Measurements from ENCODE around the gene USP24.
"Not testable (repeated sequence)": the region's sequence is repeated elsewhere in the genome, so short reads cannot be mapped to it uniquely, and the experiment has no call there.

USP24 gene

GRCh38 chr1:55209247-55209646, 5.9 kb downstream of the USP24 start:
- no peak for DNase-seq
- in situ Hi-C loops (cut with HindIII; ENCODE audit: low pct_ligation_motif_present, low pct_unique_long_range_greater_than_20kb, low sequenced_read_pairs) = no loop called here

- in situ Hi-C loops (cut with HindIII; ENCODE audit: low pct_ligation_motif_present, low pct_unique_long_range_greater_than_20kb, low sequenced_read_pairs) = no loop called here
- no peak for DNase-seq
Measured at GRCh38 chr1:55206210-55206609, 9.0 kb downstream of the USP24 start.

GRCh38 chr1:55204997-55205396, 10.2 kb downstream of the USP24 start:
- DNase-seq = no peak
- in situ Hi-C loops (cut with HindIII; ENCODE audit: low pct_ligation_motif_present, low pct_unique_long_range_greater_than_20kb, low sequenced_read_pairs) = no loop called here

GRCh38 chr1:55203064-55203463, 12.1 kb downstream of the USP24 start:
- in situ Hi-C loops (cut with HindIII; ENCODE audit: low pct_ligation_motif_present, low pct_unique_long_range_greater_than_20kb, low sequenced_read_pairs) = no loop called here
- no peak for DNase-seq

- in situ Hi-C loops (cut with HindIII; ENCODE audit: low pct_ligation_motif_present, low pct_unique_long_range_greater_than_20kb, low sequenced_read_pairs) = no loop called here
- DNase-seq = no peak
Measured at GRCh38 chr1:55200667-55201066, 14.5 kb downstream of the USP24 start.

GRCh38 chr1:55199735-55200134, 15.4 kb downstream of the USP24 start:
- in situ Hi-C loops (cut with HindIII; ENCODE audit: low pct_ligation_motif_present, low pct_unique_long_range_greater_than_20kb, low sequenced_read_pairs); DNase-seq: not testable (repeated sequence)

GRCh38 chr1:55198044-55198443, 17.1 kb downstream of the USP24 start:
- in situ Hi-C loops (cut with HindIII; ENCODE audit: low pct_ligation_motif_present, low pct_unique_long_range_greater_than_20kb, low sequenced_read_pairs) = no loop called here
- DNase-seq = no peak

- DNase-seq = no peak
- in situ Hi-C loops (cut with HindIII; ENCODE audit: low pct_ligation_motif_present, low pct_unique_long_range_greater_than_20kb, low sequenced_read_pairs) = no loop called here
Measured at GRCh38 chr1:55197099-55197498, 18.1 kb downstream of the USP24 start.

GRCh38 chr1:55196433-55197035, 18.6 kb downstream of the USP24 start:
- in situ Hi-C loops (cut with HindIII; ENCODE audit: low pct_ligation_motif_present, low pct_unique_long_range_greater_than_20kb, low sequenced_read_pairs) = no loop called here

GRCh38 chr1:55195521-55196233, 19.5 kb downstream of the USP24 start:
- no peak for DNase-seq
- in situ Hi-C loops (cut with HindIII; ENCODE audit: low pct_ligation_motif_present, low pct_unique_long_range_greater_than_20kb, low sequenced_read_pairs) = no loop called here

More at GRCh38 chr1:55196433-55197035, 18.6 kb downstream of the USP24 start:
- DNase-seq = no peak

- no peak for DNase-seq
- in situ Hi-C loops (cut with HindIII; ENCODE audit: low pct_ligation_motif_present, low pct_unique_long_range_greater_than_20kb, low sequenced_read_pairs) = no loop called here
Measured at GRCh38 chr1:55194851-55195250, 20.3 kb downstream of the USP24 start.

- in situ Hi-C loops (cut with HindIII; ENCODE audit: low pct_ligation_motif_present, low pct_unique_long_range_greater_than_20kb, low sequenced_read_pairs) = no loop called here
- no peak for DNase-seq
Measured at GRCh38 chr1:55192093-55192492, 23.1 kb downstream of the USP24 start.

- in situ Hi-C loops (cut with HindIII; ENCODE audit: low pct_ligation_motif_present, low pct_unique_long_range_greater_than_20kb, low sequenced_read_pairs); DNase-seq: not testable (repeated sequence)
Measured at GRCh38 chr1:55191219-55191952, 23.8 kb downstream of the USP24 start.

GRCh38 chr1:55190109-55190508, 25.1 kb downstream of the USP24 start:
- in situ Hi-C loops (cut with HindIII; ENCODE audit: low pct_ligation_motif_present, low pct_unique_long_range_greater_than_20kb, low sequenced_read_pairs) = no loop called here
- DNase-seq = no peak

- in situ Hi-C loops (cut with HindIII; ENCODE audit: low pct_ligation_motif_present, low pct_unique_long_range_greater_than_20kb, low sequenced_read_pairs) = no loop called here
- DNase-seq = no peak
Measured at GRCh38 chr1:55188909-55189308, 26.3 kb downstream of the USP24 start.

- no peak for DNase-seq
- in situ Hi-C loops (cut with HindIII; ENCODE audit: low pct_ligation_motif_present, low pct_unique_long_range_greater_than_20kb, low sequenced_read_pairs) = no loop called here
Measured at GRCh38 chr1:55185832-55186231, 29.3 kb downstream of the USP24 start.

GRCh38 chr1:55184859-55185258, 30.3 kb downstream of the USP24 start:
- no peak for DNase-seq
- in situ Hi-C loops (cut with HindIII; ENCODE audit: low pct_ligation_motif_present, low pct_unique_long_range_greater_than_20kb, low sequenced_read_pairs) = no loop called here

GRCh38 chr1:55181666-55182065, 33.5 kb downstream of the USP24 start:
- in situ Hi-C loops (cut with HindIII; ENCODE audit: low pct_ligation_motif_present, low pct_unique_long_range_greater_than_20kb, low sequenced_read_pairs) = no loop called here
- no peak for DNase-seq

- no peak for DNase-seq
- in situ Hi-C loops (cut with HindIII; ENCODE audit: low pct_ligation_motif_present, low pct_unique_long_range_greater_than_20kb, low sequenced_read_pairs) = no loop called here
Measured at GRCh38 chr1:55180075-55180670, 35.0 kb downstream of the USP24 start.

All from ACHN (cell line).